Lower leg skin (tissue), 3 donors: ENCODE data around the gene PRELID3B.
"Not testable (repeated sequence)": the region's sequence is repeated elsewhere in the genome, so short reads cannot be mapped to it uniquely, and the experiment has no call there.

Experiments
- CTCF ChIP-seq, 3 donors: fragments of 450-650 bp; IDR thresholded peaks; one replicate each; pipeline ENCODE4 v1.5.1; 2016; ENCODE audit warnings: antibody characterized with exemption in 3 of 3, mild to moderate bottlenecking in 3 of 3, moderate library complexity in 2 of 3
- POLR2A ChIP-seq, 2 donors: fragments of 450-650 bp; IDR thresholded peaks; one replicate each; pipeline ENCODE4 v1.6.1; 2016 to 2017; ENCODE audit warnings: antibody characterized with exemption in 2 of 2, mild to moderate bottlenecking in 1 of 2, moderate library complexity in 1 of 2

GRCh38 chr20:59041487-59041886 is 1.1 kb downstream of the PRELID3B start:
- not testable (repeated sequence) for TF ChIP-seq CTCF, POLR2A (IDR thresholded peaks at IDR 0.05)
